ENCODE data around the gene S100A16. TPM values are rescaled to one million over a fixed set of nuclear protein-coding genes. Genes with fewer than 3 reads are reported as not detected.

The S100A16 gene
- total and polyA plus RNA-seq, 3 donors from 2014 or later, result 126 to 171 (median 158) TPM

DNA sequence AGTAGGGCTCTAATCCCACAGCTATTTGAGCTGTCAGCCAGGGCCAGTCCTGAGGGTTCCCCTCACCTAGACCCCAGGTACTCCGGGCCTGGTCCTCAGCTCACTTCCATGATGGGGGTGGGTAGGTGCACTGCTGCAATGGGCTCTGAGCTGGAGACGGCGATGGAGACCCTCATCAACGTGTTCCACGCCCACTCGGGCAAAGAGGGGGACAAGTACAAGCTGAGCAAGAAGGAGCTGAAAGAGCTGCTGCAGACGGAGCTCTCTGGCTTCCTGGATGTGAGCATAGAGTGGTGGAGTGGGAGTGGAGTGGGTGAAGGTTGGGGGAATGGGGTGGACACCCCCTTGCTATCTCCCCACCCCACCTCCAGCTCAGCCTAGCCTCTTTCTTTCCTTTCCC lies 17.4 kb upstream of the S100A16 start:
- 82 to 85% methylated on average over 7 of the region's 7 CpGs for WGBS, 2 donors
- Histone ChIP-seq H3K36me3 (ENCODE audit: low read depth, missing control alignments) (no peaks in the 10 kb centered on the region), H3K9me3 (no peaks in the 10 kb centered on the region), H3K27ac (peak overlapping the region in 1 of 2 donors; percentile 1), H3K27me3 (no peaks in the 10 kb centered on the region), H3K4me1 (peaks cover 38% of the 10 kb centered on the region), H3K4me3 (no peak overlapping the region)
- no peak for DNase-seq
- TF ChIP-seq CTCF (IDR thresholded peaks at IDR 0.05) (no peak), POLR2A (IDR thresholded peaks at IDR 0.05) (no peak)
- intact Hi-C loops (cut with DNase I; ENCODE audit: low total_unique reads), result no loop called here

DNA sequence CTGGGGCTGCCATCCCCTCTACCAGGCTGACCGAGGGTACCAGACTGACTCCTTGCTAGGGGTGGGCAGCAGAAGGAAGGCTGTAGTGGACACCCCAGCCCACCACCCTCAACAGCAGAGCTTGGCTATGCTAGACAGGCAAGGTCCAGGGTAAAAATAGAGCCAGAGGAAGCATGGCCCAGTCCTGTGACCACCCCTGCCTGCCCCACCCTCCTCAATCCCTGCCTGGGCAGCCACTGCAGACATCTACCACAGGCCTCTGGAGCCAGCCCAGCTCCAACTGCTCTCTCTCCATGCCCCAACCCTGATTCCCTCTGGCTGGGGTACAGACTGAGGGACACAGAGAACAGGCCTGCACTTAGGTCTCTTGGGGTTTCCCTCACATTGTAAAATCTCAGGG lies 17.0 kb upstream of the S100A16 start:
- Histone ChIP-seq H3K36me3 (ENCODE audit: low read depth, missing control alignments) (no peaks in the 10 kb centered on the region), H3K27me3 (no peaks in the 10 kb centered on the region), H3K27ac (no peak overlapping the region), H3K4me3 (no peak overlapping the region), H3K9me3 (no peaks in the 10 kb centered on the region), H3K4me1 (peaks cover 34% of the 10 kb centered on the region)
- intact Hi-C loops (cut with DNase I; ENCODE audit: low total_unique reads), result no loop called here
- 86% methylated on average over 1 of the region's 1 CpG; no CpG with 5 or more reads in 1 of the 2 donors for WGBS, 2 donors
- DNase-seq, result no peak
- TF ChIP-seq CTCF (IDR thresholded peaks at IDR 0.05) (no peak), POLR2A (IDR thresholded peaks at IDR 0.05) (no peak)

- intact Hi-C loops (cut with DNase I; ENCODE audit: low total_unique reads), result no loop called here
- peaks cover 32% of the 10 kb centered on the region for H3K4me1 ChIP-seq
- H3K27me3 ChIP-seq, result no peaks in the 10 kb centered on the region
- no peaks in the 10 kb centered on the region for H3K9me3 ChIP-seq
- H3K27ac ChIP-seq, result no peak overlapping the region
- H3K4me3 ChIP-seq, result no peak overlapping the region
- 78 to 84% methylated on average over 5 of the region's 5 CpGs for WGBS, 2 donors
- DNase-seq, result no peak
- H3K36me3 ChIP-seq (ENCODE audit: low read depth, missing control alignments), result no peaks in the 10 kb centered on the region
- TF ChIP-seq CTCF (IDR thresholded peaks at IDR 0.05) (no peak), POLR2A (IDR thresholded peaks at IDR 0.05) (no peak)
Measured at GRCh38 chr1:153629343-153629665, 16.4 kb upstream of the S100A16 start.

- no peaks in the 10 kb centered on the region for H3K36me3 ChIP-seq (ENCODE audit: low read depth, missing control alignments)
- no peak for TF ChIP-seq CTCF (IDR thresholded peaks at IDR 0.05)
- no peak for TF ChIP-seq POLR2A (IDR thresholded peaks at IDR 0.05)
- H3K4me1 ChIP-seq, result peaks cover 32% of the 10 kb centered on the region
- intact Hi-C loops (cut with DNase I; ENCODE audit: low total_unique reads), result no loop called here
- no peak overlapping the region for H3K4me3 ChIP-seq
- H3K9me3 ChIP-seq, result no peaks in the 10 kb centered on the region
- H3K27me3 ChIP-seq, result no peaks in the 10 kb centered on the region
- H3K27ac ChIP-seq, result peak overlapping the region in 1 of 2 donors; percentile 94
- 85 to 89% methylated on average over 6 of the region's 6 CpGs for WGBS, 2 donors
- no peak for DNase-seq
Measured at GRCh38 chr1:153628638-153629342, 15.9 kb upstream of the S100A16 start.
